GM12878 (cell line): ENCODE results near the gene PCDH11X. TPM values are rescaled to one million over a fixed set of nuclear protein-coding genes. Genes with fewer than 3 reads are reported as not detected.
"Not testable (repeated sequence)": the region's sequence is repeated elsewhere in the genome, so short reads cannot be mapped to it uniquely, and the experiment has no call there.

ENCODE experiments used
- ATAC-seq: fragments of 200-7000 bp; cut with Tn5 transposase; 3 replicates; pipeline ENCODE4 v1.9.1; 2020; ENCODE audit warnings: mild to moderate bottlenecking, moderate library complexity
- BruUV-seq: library from RNA; stranded (reverse); fragments of 400-500 nt; replicated peaks from 2 replicates; lab custom pipeline; 2021; lab: Mats Ljungman, UMichigan
- CTCF ChIA-PET: fragments of 300-600 bp; sonication (Branson Sonifier 250); formaldehyde crosslinking; extraction: SDS; loops from one replicate; lab custom pipeline; 2021; ENCODE audit warnings: inconsistent platforms; lab: Yijun Ruan, JAX
- POLR2A ChIA-PET: fragments of 350-600 bp; formaldehyde crosslinking; extraction: SDS; loops from one replicate; lab custom pipeline; 2021; ENCODE audit warnings: inconsistent platforms; lab: Charles Lee
- RAD21 ChIA-PET: fragments of 300-600 bp; sonication (Branson Sonifier 250); formaldehyde crosslinking; loops from one replicate; lab custom pipeline; 2023; ENCODE audit warnings: antibody characterized with exemption; ENCODE audit not compliant: unreplicated experiment; lab: Charles Lee
- SMC1A ChIA-PET: fragments of 300-600 bp; sonication (Branson Sonifier 250); formaldehyde crosslinking; loops from one replicate; lab custom pipeline; 2023; ENCODE audit not compliant: unreplicated experiment, uncharacterized antibody; lab: Charles Lee
- DNase-seq: peaks from one replicate; pipeline ENCODE4 v3.0.0-alpha.2; 2011; ENCODE audit warnings: low read depth, low spot score
- FAIRE-seq: peaks from 3 replicates; lab custom pipeline; 2011; peaks lifted over from hg19 to GRCh38; lab: Jason Lieb, UNC
- H2AFZ ChIP-seq: 2 replicates; pipeline ENCODE4 v1.6.0; 2011; ENCODE audit warnings: low read depth, low read length, control low read depth; ENCODE audit not compliant: control insufficient read depth
- H3K27ac ChIP-seq: 2 replicates; pipeline ENCODE4 v1.5.1; 2011; ENCODE audit warnings: control low read depth; ENCODE audit not compliant: control insufficient read depth, insufficient read depth
- H3K27me3 ChIP-seq, 2 experiments: replicated peaks in 1 of 2; 2 replicates each; pipeline versions ENCODE4 v1.6.0 to v1.6.1; 2011; ENCODE audit warnings: low read length in 1 of 2; ENCODE audit not compliant: control insufficient read depth in 2 of 2, insufficient read depth in 2 of 2
- H3K36me3 ChIP-seq, 2 experiments: 2 replicates each; pipeline ENCODE4 v1.5.1; 2011; ENCODE audit warnings: low read length in 1 of 2; ENCODE audit not compliant: control insufficient read depth in 2 of 2, insufficient read depth in 2 of 2
- H3K4me1 ChIP-seq: 2 replicates; pipeline ENCODE4 v1.6.1; 2011; ENCODE audit warnings: mild to moderate bottlenecking, low read length, moderate library complexity, mixed read lengths; ENCODE audit not compliant: control insufficient read depth, insufficient read depth
- H3K4me2 ChIP-seq: 2 replicates; pipeline ENCODE4 v1.6.0; 2011; ENCODE audit warnings: control low read depth; ENCODE audit not compliant: control insufficient read depth, insufficient read depth
- H3K4me3 ChIP-seq: fragments of 200-600 bp; sonication (generic); 2 replicates; pipeline ENCODE4 v1.5.1; 2016
- H3K79me2 ChIP-seq: 2 replicates; pipeline ENCODE4 v1.6.0; 2011; ENCODE audit warnings: low read length; ENCODE audit not compliant: control insufficient read depth, insufficient read depth
- H3K9ac ChIP-seq: 2 replicates; pipeline ENCODE4 v1.8.0; 2011; ENCODE audit warnings: low read length, control low read depth, mixed read lengths; ENCODE audit not compliant: control insufficient read depth, insufficient read depth
- H3K9me3 ChIP-seq: replicated peaks from 3 replicates; pipeline ENCODE4 v1.5.1; 2011; ENCODE audit warnings: mild to moderate bottlenecking, low read length; ENCODE audit not compliant: control insufficient read depth, insufficient read depth
- H4K20me1 ChIP-seq: 2 replicates; pipeline ENCODE4 v1.6.0; 2011; ENCODE audit not compliant: control insufficient read depth, insufficient read depth
- whole genome bisulfite sequencing: methylation state at CpG from one replicate; pipeline ENCODE4 v1.1.6; 2016; ENCODE audit warnings: low lambda C conversion rate; ENCODE audit not compliant: insufficient replicate concordance, insufficient coverage; ENCODE audit errors: missing lambda C conversion rate; 5-methylcytosine and 5-hydroxymethylcytosine counted together
- in situ Hi-C: fragments of 300-500 bp; cut with MboI; formaldehyde crosslinking; loops from 9 replicates; pipeline ENCODE4 v1.14.3; 2018; ENCODE audit warnings: mixed read lengths
- intact Hi-C: fragments of 100-400 bp; cut with micrococcal nuclease; formaldehyde crosslinking; loops from one replicate; pipeline ENCODE4 v1.14.2; 2022; ENCODE audit not compliant: unreplicated experiment
- polyA plus RNA-seq, 11 experiments: library from polyadenylated mRNA; depleted of rRNA in 4 of 11; unstranded in 6 of 11; stranded (reverse) in 5 of 11; fragments of >200 nt; fragmentation: Nextera tagmentation in 4 of 11; fragmentation: Illumina TruSeq in 1 of 11; extraction: Ambion mirVana in 4 of 11; extraction: Trizol in 1 of 11; gene quantifications; 1 replicate in 1 of 11; 2 replicates in 10 of 11; pipeline versions ENCODE4 v1.2.1 to v1.2.3, GENCODE V29; 2011 to 2016; ENCODE audit warnings: inconsistent platforms in 2 of 11, missing spikeins in 2 of 11, low read depth in 1 of 11
- small RNA-seq: library from RNA; depleted of rRNA; stranded (forward); fragments of <200 nt; gene quantifications from one replicate; pipeline ENCODE3, GENCODE V24; 2014
- total RNA-seq, 4 experiments: library from RNA; depleted of rRNA in 3 of 4; stranded (reverse); fragments of >200 nt in 3 of 4; fragmentation: Illumina TruSeq in 1 of 4; extraction: Trizol in 1 of 4; gene quantifications; 2 replicates each; pipeline versions ENCODE4 v1.2.1 to v1.2.3, GENCODE V29; 2013 to 2021

PCDH11X gene
- total and polyA plus RNA-seq, 10 of the 15 experiments (the other 5 are each of a cell fraction or from before 2014, with no cell fraction given), result 0.03 TPM; not detected in 9

- H3K9ac ChIP-seq, H3K27ac ChIP-seq, in situ Hi-C loops, DNase-seq, BruUV-seq, POLR2A ChIA-PET, intact Hi-C loops, H3K36me3 ChIP-seq, H4K20me1 ChIP-seq, ATAC-seq, H3K4me3 ChIP-seq, H2AFZ ChIP-seq, H3K4me1 ChIP-seq, H3K4me2 ChIP-seq, RAD21 ChIA-PET, H3K9me3 ChIP-seq, H3K79me2 ChIP-seq, CTCF ChIA-PET, SMC1A ChIA-PET, H3K27me3 ChIP-seq, FAIRE-seq: not testable (repeated sequence)
- WGBS, result 69% methylated on average over 20 of the region's 24 CpGs
Measured at GRCh38 chrX:91825321-91825720, 46.1 kb downstream of the PCDH11X start.

Small RNA genes lying within 50 kb of the gene (small RNA-seq; reads per million reads assigned to genes)
- not detected for gene RNU2-26P
